GM10266 (cell line): ENCODE data around the gene DPP10.

ENCODE experiments used
- DNase-seq: peaks from one replicate; pipeline ENCODE4 v3.0.0; 2012; ENCODE audit errors: extremely low spot score
- TF ChIP-seq, protein P1 (sequence below): IDR thresholded peaks from 2 replicates; pipeline ENCODE4 v1.5.1; 2012; ENCODE audit warnings: mild to moderate bottlenecking, low read depth; ENCODE audit not compliant: control insufficient read depth, insufficient read depth; ENCODE audit errors: missing control alignments

The DPP10 gene

DNA sequence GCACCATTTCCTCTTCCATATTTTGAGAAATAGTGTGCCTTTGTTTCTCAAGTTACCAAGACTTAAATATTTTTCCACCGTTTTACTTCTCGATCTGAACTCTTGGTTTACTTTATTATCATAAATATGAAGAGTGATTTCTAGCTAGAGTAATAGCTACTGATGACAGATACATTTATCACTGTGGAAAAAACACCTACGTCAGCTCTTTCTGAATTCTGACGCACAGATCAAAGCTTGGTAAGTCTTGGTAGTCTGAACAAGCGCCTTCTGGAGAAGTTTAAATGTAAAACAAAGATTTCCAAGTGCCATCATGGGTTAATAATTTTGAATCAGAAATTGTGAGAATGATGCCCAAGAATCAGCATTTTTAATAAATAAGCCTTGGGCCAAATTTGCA, 367.7 kb downstream of the DPP10 start:
- TF ChIP-seq, protein P1, sequence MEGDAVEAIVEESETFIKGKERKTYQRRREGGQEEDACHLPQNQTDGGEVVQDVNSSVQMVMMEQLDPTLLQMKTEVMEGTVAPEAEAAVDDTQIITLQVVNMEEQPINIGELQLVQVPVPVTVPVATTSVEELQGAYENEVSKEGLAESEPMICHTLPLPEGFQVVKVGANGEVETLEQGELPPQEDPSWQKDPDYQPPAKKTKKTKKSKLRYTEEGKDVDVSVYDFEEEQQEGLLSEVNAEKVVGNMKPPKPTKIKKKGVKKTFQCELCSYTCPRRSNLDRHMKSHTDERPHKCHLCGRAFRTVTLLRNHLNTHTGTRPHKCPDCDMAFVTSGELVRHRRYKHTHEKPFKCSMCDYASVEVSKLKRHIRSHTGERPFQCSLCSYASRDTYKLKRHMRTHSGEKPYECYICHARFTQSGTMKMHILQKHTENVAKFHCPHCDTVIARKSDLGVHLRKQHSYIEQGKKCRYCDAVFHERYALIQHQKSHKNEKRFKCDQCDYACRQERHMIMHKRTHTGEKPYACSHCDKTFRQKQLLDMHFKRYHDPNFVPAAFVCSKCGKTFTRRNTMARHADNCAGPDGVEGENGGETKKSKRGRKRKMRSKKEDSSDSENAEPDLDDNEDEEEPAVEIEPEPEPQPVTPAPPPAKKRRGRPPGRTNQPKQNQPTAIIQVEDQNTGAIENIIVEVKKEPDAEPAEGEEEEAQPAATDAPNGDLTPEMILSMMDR = no peak
- DNase-seq = no peak

DNA sequence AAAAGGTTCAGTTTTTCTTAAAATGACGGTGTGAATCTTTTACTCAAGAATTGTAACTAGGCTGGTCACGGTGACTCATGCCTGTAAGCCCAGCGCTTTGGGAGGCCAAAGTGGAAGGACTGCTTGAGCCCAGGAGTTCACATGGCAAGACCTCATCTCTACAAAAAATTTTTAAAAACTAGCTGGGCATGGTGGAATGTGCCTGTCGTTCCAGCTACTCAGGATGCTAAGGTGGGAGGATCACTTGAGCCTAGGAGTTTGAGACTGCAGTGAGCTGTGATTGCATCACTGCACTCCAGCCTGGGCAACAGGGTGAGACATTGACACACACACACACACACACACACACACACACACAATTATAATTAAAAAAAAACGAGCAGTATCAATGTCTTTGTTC, 369.8 kb downstream of the DPP10 start:
- TF ChIP-seq, protein P1 = no peak
- no peak for DNase-seq

DNA sequence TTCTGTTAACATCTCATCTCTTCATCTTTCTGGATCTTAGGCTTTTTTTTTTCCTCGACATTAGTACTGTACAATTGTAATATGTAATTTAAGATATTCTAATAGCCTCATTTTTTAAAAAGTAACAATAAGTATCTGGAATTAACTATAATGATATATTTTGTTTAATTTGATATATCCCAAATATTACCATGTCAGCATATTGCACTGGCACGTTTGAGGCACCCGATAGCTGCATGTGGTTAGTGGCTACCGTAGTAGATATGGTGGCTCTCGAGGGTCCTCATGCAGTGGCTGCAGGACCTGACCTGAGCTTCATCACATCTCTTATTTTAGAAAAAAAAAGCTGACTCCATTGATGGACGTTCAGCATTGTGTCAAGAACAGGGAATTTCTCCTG, 371.9 kb downstream of the DPP10 start:
- DNase-seq = no peak
- TF ChIP-seq, protein P1 = no peak

DNA sequence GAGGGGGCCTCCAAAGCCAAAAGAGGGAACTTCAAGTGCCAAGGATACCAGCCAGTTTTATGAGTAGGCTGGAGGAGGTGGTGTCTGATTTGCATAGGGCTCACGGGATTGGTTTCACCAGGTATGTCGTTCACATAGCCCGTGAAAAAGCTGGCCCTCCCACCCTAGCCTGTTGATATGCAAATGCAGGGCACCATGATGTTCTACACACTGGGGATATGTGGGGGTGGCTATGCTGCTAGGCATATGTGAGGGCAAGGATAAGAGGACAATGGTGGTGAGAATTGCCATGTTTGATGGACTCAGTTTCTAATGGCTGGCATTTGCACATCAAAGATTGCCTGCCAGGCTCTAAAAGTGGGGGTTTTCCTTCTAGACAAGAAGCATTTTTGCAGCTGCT, 378.6 kb downstream of the DPP10 start:
- TF ChIP-seq, protein P1 = no peak
- no peak for DNase-seq

DNA sequence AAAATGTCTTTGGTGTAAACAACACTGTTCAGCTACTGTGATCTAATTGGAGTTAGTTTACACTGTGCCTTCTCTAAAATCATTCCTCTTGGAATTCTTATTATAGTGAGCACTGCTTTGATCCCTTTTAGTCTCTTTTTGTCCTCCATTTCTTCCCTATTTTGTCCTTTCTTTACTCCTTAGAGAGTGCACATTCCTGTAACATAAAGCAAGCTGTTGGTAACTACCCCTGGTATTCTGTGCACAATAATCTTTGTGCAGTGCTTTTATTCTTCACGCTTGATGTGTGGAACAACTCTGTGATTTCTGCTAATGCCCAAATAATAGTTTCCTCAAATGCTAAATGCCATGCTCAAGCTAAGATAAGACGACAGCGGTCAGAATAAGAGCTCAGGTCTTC, 401.5 kb downstream of the DPP10 start:
- TF ChIP-seq, protein P1 = no peak
- DNase-seq = no peak

DNA sequence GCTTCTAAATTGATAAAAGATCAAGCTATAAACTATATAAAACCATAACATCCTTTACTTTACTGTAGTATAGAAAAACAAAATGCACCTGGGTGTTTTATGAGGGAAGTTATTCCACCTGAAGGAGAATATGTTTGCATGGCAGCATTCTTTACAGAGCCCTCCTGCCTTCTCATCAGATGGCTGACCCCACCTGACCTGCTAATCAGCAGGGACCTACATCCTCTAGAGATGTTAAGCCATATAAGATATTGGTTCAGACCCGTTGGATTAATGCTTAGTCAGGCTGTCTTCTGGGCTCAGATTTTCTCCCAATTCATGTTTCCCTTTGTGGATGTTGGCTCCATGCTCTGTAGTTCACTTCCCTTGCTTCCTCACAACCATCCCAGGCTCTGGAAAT, 414.8 kb downstream of the DPP10 start:
- TF ChIP-seq, protein P1 = no peak
- DNase-seq = no peak

DNA sequence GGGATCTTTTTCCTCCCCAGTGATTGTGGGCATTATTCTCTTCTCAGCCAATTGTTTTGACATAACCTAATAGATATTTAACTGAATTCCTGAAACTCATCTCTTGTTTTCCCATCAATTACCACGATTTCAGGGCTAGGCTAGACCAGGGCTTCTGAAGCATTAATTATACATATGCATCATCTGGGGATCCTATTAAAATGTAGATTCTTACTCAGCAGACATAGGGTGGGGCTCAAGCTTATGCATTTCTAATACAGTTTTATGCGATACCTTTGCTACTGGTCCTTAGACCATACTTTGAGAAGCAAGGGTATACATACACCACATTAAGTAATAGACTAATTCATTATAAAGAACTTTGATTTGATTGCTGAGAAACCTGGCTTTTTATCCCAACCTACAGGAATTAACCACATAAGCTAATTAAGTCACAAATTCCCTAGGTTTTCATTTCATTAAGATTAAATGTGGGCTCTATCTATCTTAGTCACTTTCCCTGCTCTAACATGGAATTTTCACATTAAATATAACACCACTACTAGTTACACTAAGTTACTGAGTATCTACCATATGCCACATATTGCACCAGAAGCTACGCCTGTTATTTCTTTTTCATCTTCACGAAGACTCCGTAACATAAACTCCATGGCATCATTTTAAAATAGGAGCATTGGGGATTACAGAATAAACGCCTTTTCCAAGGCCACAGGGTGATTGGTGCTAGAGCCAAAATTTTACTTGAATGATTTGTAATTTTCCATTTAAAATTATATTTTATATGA, 417.5 kb downstream of the DPP10 start:
- TF ChIP-seq, protein P1 = no peak

More for the DNA sequence above, 417.5 kb downstream of the DPP10 start:
- no peak for DNase-seq
